ENCODE results near the gene TMEM39A.

Gene TMEM39A

DNA sequence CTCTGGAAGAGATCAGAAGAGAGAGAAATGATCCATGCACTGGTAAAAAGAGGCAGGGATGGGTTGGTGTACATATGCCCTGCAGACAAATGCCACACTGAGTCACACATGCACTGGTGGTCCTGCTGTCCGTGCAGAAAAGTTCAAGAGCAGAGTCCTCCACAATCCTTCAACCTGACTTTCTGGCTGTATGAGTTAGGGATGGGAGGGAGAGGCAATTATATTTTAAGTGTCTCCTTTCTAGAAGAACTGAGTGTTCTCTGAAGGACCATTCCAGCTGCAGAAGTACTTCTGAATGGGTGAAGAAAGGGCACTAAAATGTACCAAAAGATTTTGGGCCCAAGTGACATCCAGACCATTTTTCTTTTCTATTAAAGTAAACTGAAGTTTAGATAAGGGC, 26.4 kb downstream of the TMEM39A start:
- DNase-seq (ENCODE audit: low read depth): no peak
- H3K4me3 ChIP-seq (ENCODE audit: control insufficient read depth, low read depth, low read length): no peak overlapping the region
- TF ChIP-seq, protein P1, sequence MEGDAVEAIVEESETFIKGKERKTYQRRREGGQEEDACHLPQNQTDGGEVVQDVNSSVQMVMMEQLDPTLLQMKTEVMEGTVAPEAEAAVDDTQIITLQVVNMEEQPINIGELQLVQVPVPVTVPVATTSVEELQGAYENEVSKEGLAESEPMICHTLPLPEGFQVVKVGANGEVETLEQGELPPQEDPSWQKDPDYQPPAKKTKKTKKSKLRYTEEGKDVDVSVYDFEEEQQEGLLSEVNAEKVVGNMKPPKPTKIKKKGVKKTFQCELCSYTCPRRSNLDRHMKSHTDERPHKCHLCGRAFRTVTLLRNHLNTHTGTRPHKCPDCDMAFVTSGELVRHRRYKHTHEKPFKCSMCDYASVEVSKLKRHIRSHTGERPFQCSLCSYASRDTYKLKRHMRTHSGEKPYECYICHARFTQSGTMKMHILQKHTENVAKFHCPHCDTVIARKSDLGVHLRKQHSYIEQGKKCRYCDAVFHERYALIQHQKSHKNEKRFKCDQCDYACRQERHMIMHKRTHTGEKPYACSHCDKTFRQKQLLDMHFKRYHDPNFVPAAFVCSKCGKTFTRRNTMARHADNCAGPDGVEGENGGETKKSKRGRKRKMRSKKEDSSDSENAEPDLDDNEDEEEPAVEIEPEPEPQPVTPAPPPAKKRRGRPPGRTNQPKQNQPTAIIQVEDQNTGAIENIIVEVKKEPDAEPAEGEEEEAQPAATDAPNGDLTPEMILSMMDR (conservative IDR thresholded peaks at IDR 0.05; ENCODE audit: control insufficient read depth, insufficient read depth, low read depth, low read length): no peak

DNA sequence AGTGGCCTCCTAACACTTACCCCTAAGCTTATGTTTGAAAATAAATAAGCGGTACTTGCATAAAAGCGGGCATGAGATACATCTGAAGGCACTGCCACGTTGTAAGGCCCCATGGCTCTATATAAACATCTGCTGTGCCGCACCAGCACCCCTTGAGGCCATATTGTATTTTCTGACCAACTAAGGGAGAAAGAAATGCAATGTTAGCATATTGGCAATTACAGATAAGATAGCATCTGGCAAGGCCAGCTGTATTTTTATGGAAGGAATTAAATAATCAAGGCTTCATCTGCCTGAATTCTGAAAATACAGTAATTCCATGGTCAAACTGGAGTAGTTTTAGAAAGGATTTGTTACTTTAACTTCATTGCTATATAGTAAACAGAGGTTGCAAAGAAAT, 28.7 kb downstream of the TMEM39A start:
- no peak overlapping the region for H3K4me3 ChIP-seq (ENCODE audit: control insufficient read depth, low read depth, low read length)
- TF ChIP-seq, protein P1 (conservative IDR thresholded peaks at IDR 0.05; ENCODE audit: control insufficient read depth, insufficient read depth, low read depth, low read length): no peak
- DNase-seq (ENCODE audit: low read depth): no peak

DNA sequence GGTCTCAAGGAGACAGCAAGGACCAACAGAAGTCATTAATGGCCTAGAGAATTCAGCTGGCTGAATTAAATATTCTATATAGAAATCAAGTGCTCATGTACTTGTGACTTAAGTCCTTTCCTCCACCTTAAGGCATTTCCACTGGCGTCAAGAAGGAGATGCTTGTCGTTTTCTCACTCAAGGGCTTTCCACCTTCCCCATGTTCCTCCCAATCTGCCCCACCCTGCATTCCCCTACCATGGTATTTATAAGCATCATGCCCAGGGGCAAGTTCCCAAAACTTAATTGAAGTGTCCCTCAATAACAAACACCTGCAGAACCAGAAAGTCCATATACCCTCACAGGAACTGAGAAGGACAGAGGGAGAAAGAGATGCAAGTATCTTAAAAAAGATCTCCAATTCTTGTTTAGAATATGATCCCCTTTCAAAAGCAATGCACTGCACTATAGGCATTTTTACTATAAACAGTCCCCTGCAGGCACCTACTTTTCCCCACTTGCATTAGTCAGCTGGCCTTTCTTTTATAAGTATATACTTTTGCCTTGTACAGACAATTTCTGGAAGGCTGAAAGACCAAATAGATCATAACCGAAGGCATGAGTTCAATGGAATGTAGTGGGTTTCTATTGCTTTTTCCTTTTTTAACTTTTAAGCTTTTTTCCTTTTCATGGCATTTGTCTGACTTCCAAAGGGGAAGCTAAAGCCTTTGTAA, 29.6 kb downstream of the TMEM39A start:
- TF ChIP-seq, protein P1 (conservative IDR thresholded peaks at IDR 0.05; ENCODE audit: control insufficient read depth, insufficient read depth, low read depth, low read length): no peak
- no peak for DNase-seq (ENCODE audit: low read depth)
- no peak overlapping the region for H3K4me3 ChIP-seq (ENCODE audit: control insufficient read depth, low read depth, low read length)

DNA sequence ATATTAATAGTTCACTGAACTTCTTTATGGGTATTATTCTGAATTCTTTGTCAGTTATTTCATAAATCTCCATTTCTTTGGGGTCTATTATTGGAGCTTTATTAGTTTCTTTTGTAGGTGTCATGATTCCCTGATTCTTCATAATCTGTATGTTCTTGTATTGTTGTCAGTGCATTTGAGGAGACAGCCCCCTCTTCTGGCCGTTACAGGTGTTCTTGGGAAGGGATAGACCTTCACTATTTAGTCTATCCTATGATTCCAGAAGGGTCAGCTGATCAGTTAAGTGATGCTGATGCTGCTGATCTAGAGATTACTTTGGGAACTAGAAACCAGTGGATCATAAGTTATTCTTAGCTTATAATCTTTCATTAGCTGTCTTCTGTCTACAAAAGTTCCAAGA, 34.9 kb downstream of the TMEM39A start:
- H3K4me3 ChIP-seq (ENCODE audit: control insufficient read depth, low read depth, low read length): no peak overlapping the region
- peak; percentile 12 for DNase-seq (ENCODE audit: low read depth)
- TF ChIP-seq, protein P1 (conservative IDR thresholded peaks at IDR 0.05; ENCODE audit: control insufficient read depth, insufficient read depth, low read depth, low read length): peak; percentile 15

DNA sequence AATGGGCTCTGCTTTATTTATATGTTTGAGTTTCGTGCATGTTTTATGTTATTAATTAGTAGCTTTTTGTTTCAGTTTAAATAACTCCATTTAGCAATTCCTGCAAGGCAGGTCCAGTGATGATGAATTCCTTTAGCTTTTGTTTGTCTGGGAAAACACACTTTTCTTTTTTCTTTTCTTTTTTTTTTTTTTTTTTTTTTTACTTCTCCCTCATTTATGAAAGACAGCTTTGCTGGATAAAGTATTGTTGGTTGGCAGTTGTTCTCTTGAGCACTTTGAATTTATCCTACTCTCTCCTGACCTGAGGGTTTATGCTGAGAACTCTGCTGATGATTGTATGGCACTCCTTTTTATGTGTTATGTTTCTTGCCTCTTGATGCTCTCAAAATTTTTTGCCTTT, 35.7 kb downstream of the TMEM39A start:
- peak; percentile 12 for DNase-seq (ENCODE audit: low read depth)

DNA sequence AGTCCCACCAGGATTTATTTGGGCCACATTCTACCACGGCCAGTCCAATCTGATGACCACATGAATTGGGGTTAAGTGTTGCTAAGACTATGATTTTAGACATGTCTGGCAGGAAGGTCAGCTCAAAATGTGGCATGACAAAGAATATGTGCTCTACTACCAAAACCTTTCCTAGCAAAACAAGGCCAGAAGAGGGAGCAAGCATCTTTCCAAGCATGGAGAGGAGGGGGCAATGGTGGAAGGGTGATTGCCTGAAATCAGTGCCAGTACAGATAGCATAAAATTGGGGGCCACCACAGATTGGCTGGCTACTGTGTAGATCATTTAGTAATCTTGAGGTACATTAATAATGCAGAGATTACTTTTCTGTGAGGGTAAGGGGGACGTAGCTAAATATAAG, 43.2 kb downstream of the TMEM39A start:
- DNase-seq (ENCODE audit: low read depth): no peak
- no peak overlapping the region for H3K4me3 ChIP-seq (ENCODE audit: control insufficient read depth, low read depth, low read length)
- TF ChIP-seq, protein P1 (conservative IDR thresholded peaks at IDR 0.05; ENCODE audit: control insufficient read depth, insufficient read depth, low read depth, low read length): no peak

More for the DNA sequence above, 35.7 kb downstream of the TMEM39A start:
- no peak overlapping the region for H3K4me3 ChIP-seq (ENCODE audit: control insufficient read depth, low read depth, low read length)
- TF ChIP-seq, protein P1 (conservative IDR thresholded peaks at IDR 0.05; ENCODE audit: control insufficient read depth, insufficient read depth, low read depth, low read length): no peak

All from fibroblast of mammary gland (primary cell).